GM21367 (cell line): Measurements from ENCODE around the gene ZNF322.
A peak's percentile ranks its signal among the peaks of the same experiment; 100 is the strongest.
"Not testable (repeated sequence)": the region's sequence is repeated elsewhere in the genome, so short reads cannot be mapped to it uniquely, and the experiment has no call there.

Experiments
- ATAC-seq: cut with Tn5 transposase; IDR thresholded peaks from one replicate; pipeline ENCODE4 v1.9.1; 2021; ENCODE audit not compliant: unreplicated experiment

Gene ZNF322, protein sequence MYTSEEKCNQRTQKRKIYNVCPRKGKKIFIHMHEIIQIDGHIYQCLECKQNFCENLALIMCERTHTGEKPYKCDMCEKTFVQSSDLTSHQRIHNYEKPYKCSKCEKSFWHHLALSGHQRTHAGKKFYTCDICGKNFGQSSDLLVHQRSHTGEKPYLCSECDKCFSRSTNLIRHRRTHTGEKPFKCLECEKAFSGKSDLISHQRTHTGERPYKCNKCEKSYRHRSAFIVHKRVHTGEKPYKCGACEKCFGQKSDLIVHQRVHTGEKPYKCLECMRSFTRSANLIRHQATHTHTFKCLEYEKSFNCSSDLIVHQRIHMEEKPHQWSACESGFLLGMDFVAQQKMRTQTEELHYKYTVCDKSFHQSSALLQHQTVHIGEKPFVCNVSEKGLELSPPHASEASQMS

DNA sequence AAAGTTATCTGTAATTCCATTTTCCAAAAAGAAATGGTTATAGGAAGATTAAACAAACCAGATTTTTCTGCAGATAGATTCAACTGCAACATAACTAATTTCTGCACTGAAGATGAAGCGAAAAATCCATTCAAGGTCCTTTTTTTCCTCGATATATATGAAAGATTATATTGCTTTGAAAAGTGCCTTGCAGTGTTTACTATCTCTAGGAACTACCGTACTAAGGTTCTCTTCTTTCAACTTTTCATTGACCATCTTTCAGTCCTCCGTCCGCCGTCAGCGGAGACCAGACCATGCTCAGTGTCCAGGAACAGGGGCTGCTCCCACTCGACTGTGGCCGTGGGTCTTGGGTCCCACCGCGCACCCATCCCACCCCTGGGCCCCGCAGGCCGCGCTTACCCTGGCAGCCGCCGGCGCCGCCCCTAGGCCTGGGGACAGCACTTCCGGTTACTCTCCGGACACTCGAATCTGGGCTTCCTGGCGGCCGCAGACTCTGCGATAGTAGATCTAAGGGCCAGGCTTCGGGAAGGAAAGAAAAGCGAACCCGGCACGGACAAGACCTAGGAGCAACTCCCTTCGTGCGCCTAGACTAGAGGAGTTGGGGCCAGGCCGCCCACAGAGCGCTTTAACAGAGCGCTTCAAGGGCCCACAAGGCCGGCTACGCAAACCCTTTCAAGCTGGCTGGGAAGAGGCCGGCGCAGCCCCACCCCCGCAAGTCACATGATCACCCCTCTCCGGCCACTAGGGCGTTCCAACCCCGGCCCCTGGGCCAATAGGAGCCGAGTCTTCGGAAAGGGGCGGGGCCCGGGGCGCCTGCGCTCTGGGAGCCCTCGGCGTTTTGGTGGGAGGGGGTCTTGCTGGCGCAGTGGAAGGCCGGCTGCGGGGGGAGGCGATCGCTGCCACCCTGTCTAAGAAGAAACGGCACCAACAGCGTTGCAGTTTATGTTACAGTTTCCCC, at the start of gene ZNF322:
ZNF322 (minus strand) TSS at position 705 of the 958 bp plus-strand sequence. CDS start 21,193 bp downstream, outside the sequence.
- ATAC-seq: peak; percentile 96

DNA sequence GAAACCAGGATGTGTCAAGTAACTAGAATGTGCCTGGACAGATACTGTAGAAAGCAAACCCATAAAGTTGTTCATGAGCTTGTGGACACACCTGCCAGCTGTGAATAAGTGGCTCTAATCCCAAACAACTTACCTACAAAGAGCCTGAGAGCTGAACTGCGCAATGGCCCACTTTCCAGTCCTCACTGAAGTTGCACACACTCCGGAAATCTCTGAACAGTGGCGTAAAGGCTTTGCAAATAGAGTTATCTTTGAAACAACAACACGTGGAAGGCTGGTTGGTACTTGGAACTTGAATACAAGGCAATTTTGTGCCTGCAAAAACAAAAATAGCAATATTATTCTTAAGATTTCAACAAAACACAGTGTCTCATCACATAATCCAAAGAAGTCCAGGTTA, 46.2 kb upstream of the ZNF322 start:
- not testable (repeated sequence) for ATAC-seq

DNA sequence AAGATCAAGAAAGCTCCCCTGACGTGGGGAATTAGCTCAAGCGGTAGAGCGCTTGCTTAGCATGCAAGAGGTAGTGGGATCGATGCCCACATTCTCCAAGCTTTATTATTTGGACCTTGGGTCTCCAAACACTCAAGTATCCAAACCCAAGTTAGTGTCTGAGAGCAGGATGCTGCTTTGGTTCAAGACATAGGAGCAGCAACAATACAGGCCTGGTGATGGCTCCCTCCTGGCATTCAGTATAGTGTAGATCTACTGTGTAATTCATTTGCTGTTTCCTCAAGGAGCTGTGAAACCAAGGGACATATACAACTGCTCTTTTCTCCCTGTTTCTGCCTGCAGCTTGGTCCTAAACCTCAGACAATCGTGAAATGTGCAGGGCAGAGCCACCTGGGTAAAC, 45.8 kb upstream of the ZNF322 start:
- not testable (repeated sequence) for ATAC-seq

DNA sequence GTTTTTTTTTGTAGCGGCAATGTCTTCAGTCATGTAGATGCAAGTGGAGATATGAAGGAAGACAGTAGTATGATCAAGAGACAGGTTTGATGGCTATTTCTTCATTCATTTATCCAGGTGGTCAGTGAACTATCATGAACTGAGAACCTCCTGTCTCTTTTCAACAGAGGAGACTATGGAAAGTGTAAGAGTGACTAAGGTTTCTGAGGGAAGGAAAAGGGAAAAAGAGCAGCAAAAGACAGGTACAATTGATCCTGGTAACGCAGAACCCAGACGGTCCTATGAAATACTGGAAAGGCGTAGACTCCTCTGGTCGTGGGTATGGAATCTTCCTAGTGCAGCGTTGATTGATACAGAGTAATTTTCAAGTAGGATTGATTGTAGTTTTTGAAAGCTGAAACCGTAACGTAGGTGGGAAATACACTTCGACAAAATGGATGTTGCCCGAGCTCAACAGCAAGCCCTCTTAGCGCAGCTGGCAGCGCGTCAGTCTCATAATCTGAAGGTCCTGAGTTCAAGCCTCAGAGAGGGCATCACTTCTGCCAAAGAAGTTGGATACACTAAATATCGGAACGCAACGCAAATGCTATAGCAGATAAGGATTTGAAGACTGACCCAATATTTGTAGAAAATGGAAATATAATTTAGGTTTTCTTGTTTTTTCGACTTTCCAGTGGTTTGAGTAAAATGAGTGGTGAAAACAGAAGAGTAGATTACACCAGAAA, 41.6 kb upstream of the ZNF322 start:
- ATAC-seq: not testable (repeated sequence)

DNA sequence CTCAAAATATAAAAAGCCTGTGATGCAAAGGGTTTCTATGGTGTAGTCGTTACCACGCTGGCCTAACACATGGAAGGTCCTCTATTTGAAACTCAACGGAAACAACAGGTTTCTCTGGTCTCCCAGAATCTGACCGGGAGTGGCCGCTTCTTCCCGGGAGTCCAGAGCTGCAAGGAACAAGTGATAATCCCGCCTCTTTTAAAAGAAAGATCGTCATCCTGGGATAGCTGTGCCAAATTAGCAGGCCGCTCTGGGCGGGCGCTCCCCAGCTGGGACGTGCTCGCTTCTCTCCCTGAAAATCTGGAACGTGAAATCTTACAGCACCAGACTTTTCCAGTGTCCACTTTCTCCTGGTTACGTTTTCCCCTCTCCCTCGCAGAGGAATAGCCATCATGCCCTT, 38.0 kb upstream of the ZNF322 start:
- ATAC-seq: not testable (repeated sequence)

DNA sequence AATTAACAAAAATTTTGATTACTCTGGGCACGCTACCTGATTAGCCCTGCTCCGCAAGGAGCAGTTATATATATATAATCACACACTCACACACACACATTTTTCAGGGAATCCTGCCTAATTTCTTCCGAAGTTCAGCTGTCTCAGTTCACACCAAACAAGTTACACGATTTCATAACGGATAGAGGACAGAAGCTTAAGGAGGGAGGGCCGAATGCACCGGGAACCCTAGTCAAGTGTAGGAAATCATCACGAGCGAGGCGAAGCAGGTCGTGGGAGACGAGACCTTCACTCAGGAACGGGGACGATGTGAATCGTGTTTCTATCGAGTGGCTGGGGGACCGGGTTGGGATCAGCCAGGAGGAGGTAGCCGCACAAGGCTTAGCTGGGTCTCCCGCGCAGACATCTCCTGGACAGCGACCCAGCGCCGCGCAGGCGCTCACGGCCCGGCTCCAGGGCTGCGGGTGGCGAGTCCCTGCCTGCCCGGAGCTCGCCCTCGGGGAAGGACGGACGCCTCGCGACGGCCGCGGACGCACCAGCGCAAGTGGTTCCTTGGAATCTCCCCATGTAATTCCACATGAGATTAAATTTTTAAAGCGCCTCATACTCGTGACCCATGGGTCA, 29.9 kb upstream of the ZNF322 start:
- not testable (repeated sequence) for ATAC-seq

DNA sequence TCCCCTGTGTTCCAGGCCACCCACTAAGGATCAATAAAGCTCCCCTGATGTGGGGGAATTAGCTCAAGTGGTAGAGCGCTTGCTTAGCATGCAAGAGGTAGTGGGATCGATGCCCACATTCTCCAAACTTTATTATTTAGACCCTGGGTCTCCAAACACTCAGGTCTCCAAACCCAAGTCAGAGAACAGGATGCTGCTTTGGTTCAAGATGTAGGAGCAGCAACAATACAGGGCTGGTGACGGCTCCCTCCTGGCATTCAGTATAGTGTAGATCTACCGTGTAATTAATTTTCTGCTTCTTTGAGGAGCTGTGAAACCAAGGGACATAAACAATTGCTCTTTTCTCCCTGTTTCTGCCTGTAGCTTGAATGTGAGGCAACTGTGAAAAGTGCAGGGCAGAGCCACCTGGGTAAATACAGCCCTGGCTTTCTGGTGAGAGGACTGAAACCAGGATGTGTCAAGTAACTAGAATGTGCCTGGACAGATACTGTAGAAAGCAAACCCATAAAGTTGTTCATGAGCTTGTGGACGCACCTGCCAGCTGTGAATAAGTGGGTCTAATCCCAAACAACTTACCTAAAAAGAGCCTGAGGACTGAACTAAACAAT, 23.0 kb upstream of the ZNF322 start:
- not testable (repeated sequence) for ATAC-seq

DNA sequence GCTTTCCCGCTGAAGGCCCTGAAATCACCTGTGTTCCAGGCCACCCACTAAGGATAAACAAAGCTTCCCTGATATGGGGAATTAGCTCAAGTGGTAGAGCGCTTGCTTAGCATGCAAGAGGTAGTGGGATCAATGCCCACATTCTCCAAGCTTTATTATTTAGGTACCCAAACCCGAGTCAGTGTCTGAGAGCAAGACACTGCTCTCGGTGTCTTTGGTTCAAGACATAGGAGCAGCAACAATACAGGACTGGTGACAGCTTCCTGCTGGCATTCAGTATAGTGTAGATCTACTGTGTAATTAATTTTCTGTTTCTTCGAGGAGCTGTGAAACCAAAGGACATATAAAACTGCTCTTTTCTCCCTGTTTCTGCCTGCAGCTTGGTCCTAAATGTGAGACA, 13.7 kb upstream of the ZNF322 start:
- ATAC-seq: not testable (repeated sequence)

DNA sequence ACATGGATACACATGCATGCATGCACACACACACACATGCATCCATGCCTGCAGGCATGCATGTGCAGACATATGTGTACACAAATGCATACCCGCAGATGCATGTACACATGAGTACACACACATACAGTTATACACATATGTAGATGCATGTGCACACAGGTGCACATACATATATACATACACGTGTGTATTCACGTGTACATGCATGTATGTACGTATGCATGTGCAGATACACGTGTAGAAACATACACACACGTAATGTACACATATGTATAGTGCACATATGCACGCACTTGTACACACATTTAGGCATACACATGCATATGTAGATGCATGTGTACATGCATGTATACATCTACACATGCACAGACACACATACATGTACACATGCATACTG, 11.0 kb upstream of the ZNF322 start:
- not testable (repeated sequence) for ATAC-seq

DNA sequence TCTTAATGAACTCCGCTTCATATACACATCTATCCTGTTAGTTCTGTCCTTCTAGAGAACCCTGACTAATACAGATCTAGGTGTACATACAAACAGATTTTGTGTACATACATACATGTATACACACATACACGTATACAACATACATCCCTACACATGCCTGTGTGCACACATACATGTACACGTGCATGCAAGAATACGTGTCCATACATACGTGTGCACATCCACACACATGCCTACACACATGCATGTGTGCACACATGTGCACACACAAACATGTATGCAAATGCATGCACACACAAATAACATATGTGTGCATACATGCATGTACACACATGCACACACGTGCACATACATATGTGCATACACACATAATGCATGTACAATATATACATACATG, 10.5 kb upstream of the ZNF322 start:
- ATAC-seq: not testable (repeated sequence)

DNA sequence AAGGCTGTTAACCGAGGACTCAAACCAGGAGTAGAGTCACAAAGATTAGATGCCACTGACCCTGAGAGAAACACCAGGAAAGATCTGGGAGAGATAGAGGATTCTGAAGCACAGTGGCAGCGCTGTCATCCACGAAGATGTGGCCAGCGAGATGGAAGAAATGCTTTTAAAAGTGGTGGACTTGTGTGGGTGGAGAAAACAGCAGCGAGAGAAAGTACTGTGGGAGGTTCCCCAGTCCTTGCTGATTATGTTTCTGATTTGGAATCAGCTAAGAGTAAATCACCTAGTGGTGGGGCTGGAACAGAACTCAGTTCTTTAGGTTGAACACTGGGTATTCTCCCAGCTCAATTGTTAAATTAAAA, 435 bp upstream of the ZNF322 start:
- peak; percentile 39 for ATAC-seq

DNA sequence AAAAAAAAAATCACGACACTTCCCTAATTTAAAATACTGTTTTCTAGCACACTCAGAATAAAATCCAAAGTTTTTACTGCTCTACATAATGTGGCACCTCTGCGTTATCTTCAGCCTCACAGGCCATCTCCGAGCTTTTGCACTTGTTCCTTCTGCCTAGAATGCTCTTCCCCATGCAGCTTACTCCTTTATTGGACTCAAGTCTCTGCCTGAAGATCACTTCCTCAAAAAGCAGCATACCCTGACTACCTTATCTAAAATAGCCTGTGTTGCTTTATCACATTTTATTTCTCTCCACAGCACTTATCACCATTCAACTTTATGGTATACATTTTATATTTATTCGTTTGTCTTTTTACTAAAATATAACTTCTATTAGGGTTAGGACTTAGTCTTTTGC, 2.3 kb downstream of the ZNF322 start:
- ATAC-seq: no peak

DNA sequence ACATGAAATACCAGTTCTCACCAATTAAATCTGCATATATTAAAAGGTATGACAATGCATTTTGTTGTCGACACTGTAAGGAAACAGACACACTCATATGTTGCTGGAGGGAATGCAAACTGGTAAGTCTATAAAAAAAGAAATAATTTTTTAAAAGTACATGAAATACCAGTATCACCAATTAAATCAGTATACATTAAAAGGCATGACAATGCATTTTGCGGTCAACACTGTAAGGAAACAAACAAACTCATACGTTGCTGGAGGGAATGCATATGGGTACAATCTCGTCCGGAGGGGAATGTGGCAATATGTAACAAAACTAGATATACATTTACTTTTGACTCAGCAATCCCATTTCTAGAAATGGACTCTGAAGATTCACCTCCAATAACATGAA, 6.5 kb downstream of the ZNF322 start:
- no peak for ATAC-seq

DNA sequence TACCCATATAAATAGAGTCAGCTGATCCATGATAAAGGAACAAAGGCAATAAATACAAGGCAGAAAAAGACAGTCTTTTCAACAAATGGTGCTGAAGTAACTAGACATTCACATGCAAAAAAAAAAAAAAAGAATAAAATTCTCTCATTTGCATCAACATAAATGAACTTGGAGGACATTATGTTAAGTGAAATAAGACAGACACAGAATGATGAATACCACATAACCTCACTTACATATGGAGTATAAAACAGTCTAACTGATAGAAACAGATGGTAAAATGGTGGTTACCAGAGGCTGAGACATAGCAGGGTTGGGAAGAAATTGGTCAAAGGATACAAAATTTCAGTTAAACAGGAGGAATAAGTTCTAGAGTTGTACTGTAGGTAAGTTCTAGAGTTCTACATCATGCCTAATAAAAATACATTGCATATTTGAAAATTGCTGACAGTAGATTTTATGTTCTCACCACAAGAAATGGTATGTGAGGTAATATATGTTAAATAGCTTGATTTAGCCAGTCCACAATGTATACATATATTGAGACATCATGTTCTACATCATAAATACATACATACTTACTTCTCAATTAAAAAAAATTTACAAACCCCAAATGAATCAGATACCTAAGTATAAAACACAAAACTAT, 8.3 kb downstream of the ZNF322 start:
- no peak for ATAC-seq

DNA sequence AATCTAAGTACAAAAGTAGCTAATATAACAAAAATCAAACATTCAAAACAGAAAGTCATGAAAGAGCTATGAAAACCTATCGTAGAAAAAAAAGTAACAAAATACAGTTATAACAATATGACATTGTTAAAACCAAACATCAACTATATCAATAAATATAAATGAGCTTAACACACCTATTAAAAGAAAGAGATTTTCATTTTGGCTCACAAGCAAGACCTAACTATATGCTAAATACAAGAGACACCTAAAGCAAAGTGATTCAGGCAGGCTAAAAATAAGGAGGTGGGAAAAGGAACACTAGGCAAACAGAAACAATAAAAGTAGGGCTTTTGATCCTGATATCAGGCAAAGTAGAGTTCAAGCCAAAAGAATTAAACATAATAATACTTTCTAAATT, 13.5 kb downstream of the ZNF322 start:
- no peak for ATAC-seq

DNA sequence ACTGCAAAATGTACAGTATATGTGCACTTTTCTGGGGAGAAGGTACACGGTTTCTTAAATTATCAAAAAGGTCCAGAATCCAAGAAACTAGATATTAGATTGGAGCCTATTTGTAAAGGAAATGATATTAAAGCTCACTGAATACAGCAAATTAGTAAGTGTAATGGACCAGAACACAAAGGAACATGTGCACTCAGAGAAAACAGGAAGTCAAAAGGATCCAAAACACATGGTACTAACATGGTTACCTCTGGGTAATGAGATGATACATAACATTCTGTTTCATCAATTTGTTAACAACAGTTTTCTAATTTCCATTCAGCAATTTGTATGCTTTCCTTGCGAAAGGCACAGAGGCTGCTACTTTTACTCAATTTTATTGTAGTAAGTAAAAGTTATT, 18.7 kb downstream of the ZNF322 start:
- no peak for ATAC-seq

DNA sequence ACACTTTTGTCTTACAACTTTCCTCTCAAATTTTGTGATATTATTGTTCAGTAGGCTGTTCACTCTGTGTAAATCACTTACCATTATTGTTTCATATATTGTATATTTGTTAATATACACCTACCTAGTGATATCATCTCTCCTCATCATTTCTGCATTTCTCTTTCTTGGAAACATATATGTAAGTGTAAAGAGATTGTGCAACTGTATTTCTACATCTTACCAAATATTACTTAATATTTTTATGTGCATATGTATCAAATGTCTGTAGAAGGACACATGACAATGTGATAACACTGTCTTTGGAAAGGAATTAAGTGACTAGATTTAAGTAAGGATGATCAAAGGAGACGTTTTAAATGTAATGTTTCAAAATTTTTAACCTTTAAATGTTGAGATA, 30.2 kb downstream of the ZNF322 start:
- ATAC-seq: no peak

DNA sequence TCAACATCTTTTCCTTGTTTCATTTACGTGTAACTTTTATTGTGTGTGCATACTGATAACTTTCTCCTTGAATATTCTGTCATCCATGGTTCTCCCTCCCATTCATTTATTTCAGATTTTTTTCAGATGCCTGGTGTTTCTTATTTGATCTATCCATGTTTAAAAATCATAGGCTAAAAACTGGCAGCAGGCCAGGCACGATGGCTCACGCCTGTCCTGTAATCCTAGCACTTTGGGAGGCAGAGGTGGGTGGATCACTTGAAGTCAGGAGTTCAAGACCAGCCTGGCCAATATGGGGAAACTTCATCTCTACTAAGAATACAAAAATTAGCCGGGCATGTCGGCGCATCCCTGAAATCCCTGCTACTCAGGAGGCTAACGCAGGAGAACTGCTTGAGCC, 31.7 kb downstream of the ZNF322 start:
- no peak for ATAC-seq

DNA sequence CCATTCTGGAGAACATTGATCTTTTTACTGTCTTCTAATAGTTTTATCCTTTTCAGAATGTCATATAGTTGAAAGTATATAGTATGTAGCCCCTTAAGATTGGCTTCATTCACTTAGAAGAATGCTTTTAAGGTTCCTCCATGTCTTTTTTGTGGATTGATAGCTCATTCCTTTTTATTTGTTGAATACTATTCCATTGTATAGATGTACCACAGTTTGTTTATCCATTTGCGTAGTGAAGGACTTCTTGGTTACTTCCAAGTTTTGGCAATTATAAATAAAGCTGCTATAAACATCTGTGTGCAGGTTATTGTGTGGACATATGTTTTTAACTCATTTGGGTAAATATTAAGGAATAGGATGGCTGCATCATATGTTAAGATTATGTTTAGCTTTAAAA, 35.0 kb downstream of the ZNF322 start:
- ATAC-seq: no peak

DNA sequence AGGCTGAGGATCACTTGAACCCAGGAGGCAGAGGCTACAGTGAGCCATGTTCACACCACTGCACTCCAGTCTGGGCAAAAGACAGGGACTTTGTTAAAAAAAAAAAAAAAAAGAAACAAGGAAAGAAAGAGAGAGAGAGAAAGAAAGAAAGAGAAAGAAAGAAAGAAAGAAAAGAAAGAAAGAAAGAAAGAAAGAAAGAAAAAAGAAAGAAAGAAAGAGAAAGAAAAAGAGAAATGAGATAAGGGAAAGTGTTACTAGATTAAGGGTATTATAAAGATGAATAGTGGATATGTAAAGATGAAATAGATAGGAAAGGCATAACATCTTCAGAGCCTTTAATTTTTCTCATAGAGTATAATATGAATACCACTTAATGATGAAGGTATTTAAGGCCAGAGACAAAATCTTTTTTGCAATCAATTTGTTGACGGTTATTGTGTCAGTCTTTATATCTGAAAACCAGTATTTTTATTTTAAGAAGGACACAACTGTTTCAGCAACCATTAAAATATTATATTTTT, 36.1 kb downstream of the ZNF322 start:
- no peak for ATAC-seq
